ENCODE data around the gene PNLIPRP1. TPM values are rescaled to one million over a fixed set of nuclear protein-coding genes. Genes with fewer than 3 reads are reported as not detected.

Gene PNLIPRP1
- total and polyA plus RNA-seq, 10 of the 15 experiments (the other 5 are each of a cell fraction or from before 2014, with no cell fraction given) = 0.74 TPM; not detected in 9

DNA sequence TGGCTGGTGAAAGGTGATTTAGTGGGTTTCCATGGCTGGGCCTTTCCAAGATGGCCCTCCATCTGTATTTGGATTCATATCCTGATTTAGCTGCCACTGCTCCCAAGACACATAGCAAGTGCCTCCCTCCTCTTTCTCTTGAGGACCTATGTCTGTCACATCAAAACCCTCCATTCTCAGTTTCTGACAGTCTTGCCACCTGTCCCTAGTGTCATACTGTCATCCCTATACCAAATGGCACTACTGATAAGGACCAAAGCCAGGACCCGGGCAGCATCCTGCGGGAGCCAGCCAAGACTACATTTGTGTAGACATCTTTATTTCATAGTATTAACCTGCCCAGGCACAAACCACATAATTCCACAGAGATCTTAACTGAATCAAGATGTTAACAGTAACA lies 64.8 kb downstream of the PNLIPRP1 start:
- no peak overlapping the region for H3K9ac ChIP-seq (ENCODE audit: control insufficient read depth, insufficient read depth, low read length)
- ATAC-seq (no peak), FAIRE-seq (no peak), DNase-seq (ENCODE audit: low read depth, low spot score) (no peak)
- no peaks in the 10 kb centered on the region for H3K79me2 ChIP-seq (ENCODE audit: control insufficient read depth, insufficient read depth, low read length)
- ChIA-PET POLR2A (no interaction called here), CTCF (no interaction called here), SMC1A (ENCODE audit: uncharacterized antibody, unreplicated experiment) (interaction anchor here (0.6 kb wide), 1 partner anchor 72 kb away, joined by 3 read pairs; no protein-coding TSS in a partner anchor), RAD21 (ENCODE audit: unreplicated experiment) (no interaction called here)
- no peak for TF ChIP-seq PML (IDR thresholded peaks at IDR 0.05; ENCODE audit: low read length)
- TF ChIP-seq TBL1XR1 (IDR thresholded peaks at IDR 0.05; ENCODE audit: low read depth, low read length) = no peak
- no peak for TF ChIP-seq ASH2L (IDR thresholded peaks at IDR 0.05; ENCODE audit: borderline replicate concordance, low read depth)
- TF ChIP-seq YBX1 (IDR thresholded peaks at IDR 0.05) = no peak
- no peak for TF ChIP-seq SREBF1 (IDR thresholded peaks at IDR 0.05; ENCODE audit: low read length)
- TF ChIP-seq, protein P1, sequence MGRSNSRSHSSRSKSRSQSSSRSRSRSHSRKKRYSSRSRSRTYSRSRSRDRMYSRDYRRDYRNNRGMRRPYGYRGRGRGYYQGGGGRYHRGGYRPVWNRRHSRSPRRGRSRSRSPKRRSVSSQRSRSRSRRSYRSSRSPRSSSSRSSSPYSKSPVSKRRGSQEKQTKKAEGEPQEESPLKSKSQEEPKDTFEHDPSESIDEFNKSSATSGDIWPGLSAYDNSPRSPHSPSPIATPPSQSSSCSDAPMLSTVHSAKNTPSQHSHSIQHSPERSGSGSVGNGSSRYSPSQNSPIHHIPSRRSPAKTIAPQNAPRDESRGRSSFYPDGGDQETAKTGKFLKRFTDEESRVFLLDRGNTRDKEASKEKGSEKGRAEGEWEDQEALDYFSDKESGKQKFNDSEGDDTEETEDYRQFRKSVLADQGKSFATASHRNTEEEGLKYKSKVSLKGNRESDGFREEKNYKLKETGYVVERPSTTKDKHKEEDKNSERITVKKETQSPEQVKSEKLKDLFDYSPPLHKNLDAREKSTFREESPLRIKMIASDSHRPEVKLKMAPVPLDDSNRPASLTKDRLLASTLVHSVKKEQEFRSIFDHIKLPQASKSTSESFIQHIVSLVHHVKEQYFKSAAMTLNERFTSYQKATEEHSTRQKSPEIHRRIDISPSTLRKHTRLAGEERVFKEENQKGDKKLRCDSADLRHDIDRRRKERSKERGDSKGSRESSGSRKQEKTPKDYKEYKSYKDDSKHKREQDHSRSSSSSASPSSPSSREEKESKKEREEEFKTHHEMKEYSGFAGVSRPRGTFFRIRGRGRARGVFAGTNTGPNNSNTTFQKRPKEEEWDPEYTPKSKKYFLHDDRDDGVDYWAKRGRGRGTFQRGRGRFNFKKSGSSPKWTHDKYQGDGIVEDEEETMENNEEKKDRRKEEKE (IDR thresholded peaks at IDR 0.05) = no peak
- no peak for TF ChIP-seq ZNF207 (IDR thresholded peaks at IDR 0.05; ENCODE audit: borderline replicate concordance)
- TF ChIP-seq BMI1 (IDR thresholded peaks at IDR 0.05; ENCODE audit: borderline replicate concordance) = no peak
- TF ChIP-seq EZH2 (IDR thresholded peaks at IDR 0.05; ENCODE audit: borderline replicate concordance, control insufficient read depth, low read depth, low read length) = no peak
- no peaks in the 10 kb centered on the region for H3K9me3 ChIP-seq (replicated peaks; ENCODE audit: control insufficient read depth, insufficient read depth, low read length)
- no TSS peak for BruUV-seq (replicated peaks)
- 52% methylated on average over 2 of the region's 2 CpGs for WGBS (ENCODE audit: insufficient coverage, insufficient replicate concordance, low lambda C conversion rate, missing lambda C conversion rate)
- no peak overlapping the region for H3K27ac ChIP-seq (ENCODE audit: control insufficient read depth, insufficient read depth)
- intact Hi-C loops (cut with micrococcal nuclease; ENCODE audit: unreplicated experiment) (no loop called here), in situ Hi-C loops (cut with MboI) (no loop called here)
- no peaks in the 10 kb centered on the region for H3K36me3 ChIP-seq (ENCODE audit: control insufficient read depth in 2 of 2, insufficient read depth in 2 of 2, low read length in 1 of 2)
- H4K20me1 ChIP-seq (ENCODE audit: control insufficient read depth, insufficient read depth) = no peaks in the 10 kb centered on the region
- no peak overlapping the region for H3K4me2 ChIP-seq (ENCODE audit: control insufficient read depth, insufficient read depth)
- no peak overlapping the region for H2AFZ ChIP-seq (ENCODE audit: control insufficient read depth, low read depth, low read length)
- no peaks in the 10 kb centered on the region for H3K4me1 ChIP-seq (ENCODE audit: control insufficient read depth, insufficient read depth, low read length)
- no peak overlapping the region for H3K4me3 ChIP-seq
- H3K27me3 ChIP-seq (replicated peaks in 1 of 2; ENCODE audit: control insufficient read depth in 2 of 2, insufficient read depth in 2 of 2, low read length in 1 of 2) = no peaks in the 10 kb centered on the region
